Activated CD4-positive, alpha-beta T cell treated with anti-CD3 and anti-CD28 coated beads for 24 hours (primary cell): ENCODE data around the gene DDX31.

Source experiments
- DNase-seq, 2 donors: peaks; one replicate each; pipeline ENCODE4 v3.0.0-alpha.2; 2020; ENCODE audit warnings: low read depth in 2 of 2

The DDX31 gene

DNA sequence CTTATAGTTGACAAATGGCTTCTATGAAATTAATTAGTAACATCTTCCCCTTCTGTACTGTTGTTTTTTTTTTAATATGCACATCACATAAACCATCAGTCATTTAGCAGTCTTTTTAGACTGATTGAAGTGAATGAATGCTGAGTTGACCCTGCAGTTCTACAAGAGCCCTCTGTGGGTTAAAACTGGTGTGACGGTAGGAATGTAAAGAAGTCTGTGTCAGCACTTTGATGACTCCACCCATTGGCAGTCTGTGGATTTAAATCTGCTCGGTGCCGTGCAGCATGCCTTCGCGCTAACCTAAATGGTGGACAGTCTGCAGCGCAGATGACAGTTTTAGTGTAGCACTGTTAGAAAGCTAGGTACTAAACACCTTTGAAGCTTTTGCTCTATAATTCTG, 3.6 kb upstream of the DDX31 start:
- no peak for DNase-seq

DNA sequence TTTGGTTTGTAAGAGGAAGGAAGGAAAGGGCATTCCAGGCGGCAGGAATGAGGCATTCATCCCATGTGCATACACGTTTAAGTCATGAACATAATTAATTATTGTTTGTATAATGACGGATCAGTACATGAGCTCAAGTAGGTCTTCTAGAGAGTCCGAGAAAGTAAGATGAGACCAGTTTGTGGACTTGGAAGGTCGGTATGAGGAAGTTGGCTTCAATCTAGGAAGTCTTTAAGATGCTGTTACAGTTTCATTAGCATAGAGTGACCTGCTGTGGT, 2.6 kb upstream of the DDX31 start:
- no peak for DNase-seq

DNA sequence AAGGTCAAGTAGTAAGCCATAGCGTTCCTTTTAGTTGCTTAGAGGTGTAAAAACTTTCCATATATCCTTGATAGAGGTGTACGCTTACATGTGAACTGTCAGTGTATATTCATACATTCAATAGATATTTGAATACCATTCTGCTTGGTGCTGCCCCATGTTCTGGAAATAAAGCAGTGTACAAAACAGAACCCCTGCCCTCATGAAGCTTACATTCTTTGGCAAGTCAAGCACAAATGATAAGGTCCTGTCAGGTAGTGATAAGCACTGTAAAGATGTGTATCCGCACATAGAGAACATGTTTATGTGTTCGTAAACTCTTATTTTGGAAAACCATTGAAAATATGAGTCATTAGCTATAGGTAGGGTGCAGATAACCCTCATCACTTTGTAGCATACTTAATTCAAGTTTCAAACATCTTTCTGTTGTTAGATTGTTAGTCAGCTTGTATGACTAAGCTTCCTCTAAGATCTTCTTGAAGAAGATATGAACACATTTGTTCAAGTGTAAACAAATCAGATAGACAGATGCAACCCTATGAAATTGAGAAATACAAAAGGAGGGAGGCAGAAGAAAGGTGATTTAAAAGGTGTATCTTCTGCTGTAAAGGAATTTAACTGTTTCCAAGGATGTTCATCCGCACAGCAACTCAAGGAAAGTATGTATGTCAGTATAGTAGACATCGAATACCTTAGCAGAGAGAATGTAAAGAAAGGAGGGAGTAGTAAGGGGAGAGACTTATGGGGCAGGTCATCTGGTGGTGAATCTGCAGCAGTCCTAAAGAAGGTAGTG, 2.0 kb upstream of the DDX31 start:
- no peak for DNase-seq

DNA sequence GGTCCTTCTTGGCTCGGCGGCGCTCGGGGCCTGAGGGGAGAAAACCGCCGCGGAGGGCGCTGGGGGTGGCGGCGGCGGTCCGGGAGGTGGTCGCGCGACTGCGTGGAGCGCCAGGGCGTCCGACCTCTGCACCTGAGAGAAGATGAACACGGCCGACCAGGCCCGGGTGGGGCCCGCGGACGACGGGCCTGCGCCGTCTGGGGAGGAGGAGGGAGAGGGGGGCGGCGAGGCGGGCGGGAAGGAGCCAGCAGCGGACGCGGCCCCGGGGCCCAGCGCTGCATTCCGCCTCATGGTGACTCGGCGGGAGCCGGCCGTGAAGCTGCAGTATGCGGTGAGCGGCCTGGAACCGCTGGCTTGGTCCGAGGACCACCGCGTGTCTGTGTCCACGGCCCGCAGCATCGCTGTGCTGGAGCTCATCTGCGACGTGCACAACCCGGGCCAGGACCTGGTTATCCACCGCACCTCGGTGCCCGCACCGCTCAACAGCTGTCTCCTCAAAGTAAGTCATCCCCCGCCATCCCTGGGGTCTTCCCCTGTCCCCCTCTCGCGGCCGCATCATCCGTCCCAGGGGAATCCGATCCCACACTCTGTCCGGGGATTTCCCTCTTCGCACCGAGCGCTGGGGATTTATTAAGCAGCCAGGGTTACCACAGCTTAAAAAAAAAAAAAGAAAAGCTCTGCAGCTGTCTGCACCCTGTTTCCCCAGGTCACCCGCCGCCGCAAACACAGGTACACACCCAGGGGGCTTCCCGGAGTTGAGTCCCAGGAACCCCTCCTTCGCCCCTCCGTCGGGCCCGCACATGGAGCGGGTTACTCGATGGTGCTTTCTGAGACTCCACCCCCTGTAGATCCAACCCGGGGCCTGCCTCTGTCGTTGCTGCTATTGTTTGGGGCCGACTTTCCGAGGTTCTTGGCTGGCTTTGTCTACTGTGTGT, 941 bp upstream of the DDX31 start, which contains the start of gene GTF3C4:
GTF3C4 (plus strand) TSS at position 8 of the 935 bp plus-strand sequence; CDS start at position 143, 135 bp downstream.
- DNase-seq: peak; percentile 9 to 15

DNA sequence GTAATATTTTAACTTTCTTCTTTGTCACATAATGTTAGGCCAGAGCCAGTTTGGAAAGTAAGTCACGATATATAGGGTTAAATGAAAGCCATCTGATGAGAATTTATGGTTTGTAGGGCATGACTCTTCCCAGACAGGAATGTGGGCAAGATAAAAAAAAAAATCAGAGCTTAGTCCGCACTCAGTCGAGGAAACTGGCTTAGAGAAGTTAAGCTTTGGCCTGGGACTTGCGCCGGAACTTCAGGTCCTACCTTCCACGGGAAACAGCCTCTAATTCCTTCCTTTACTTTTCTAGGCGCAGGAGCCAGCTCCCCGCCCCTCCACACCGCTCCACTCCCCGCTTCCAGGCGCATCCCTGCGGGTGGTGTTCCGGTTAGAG, 475 bp downstream of the DDX31 start:
- DNase-seq: no peak

DNA sequence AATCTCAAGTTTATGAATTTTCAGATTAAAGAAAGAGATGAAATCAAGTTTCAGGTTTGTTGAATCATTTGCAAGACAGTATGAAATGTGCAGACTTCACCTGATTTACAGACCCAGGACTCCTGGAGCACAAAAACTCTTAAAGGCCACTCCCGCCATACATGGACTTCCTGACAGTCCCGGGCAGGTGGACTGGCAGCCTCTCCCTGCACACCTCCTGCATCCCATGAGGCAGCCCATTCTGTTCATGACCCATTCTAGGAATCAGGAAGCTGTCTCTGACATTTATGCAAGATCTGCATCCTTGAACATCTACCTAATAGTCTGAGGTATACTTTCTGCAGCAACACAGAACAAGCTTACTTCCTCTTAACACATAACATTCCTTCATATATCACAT, 5.9 kb downstream of the DDX31 start:
- no peak for DNase-seq

DNA sequence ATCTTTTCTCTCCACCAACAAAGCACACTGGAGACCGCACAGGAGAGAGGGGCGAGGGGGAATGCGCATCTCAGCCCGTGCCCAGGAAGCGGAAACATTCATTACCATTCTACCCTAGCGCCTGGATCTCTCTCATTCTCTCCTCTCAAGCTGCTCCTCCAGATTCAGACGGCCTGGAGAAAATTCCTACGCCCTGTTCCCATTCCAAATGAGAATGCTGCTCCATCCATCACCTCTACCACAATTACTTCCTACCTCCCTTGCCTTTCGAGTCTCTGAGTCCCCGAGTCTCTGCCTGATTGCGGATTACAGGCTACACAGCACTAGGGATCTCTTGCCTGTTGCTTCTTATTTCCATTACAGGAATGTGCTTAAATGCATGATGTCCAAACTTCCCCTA, 6.7 kb downstream of the DDX31 start:
- DNase-seq: no peak

DNA sequence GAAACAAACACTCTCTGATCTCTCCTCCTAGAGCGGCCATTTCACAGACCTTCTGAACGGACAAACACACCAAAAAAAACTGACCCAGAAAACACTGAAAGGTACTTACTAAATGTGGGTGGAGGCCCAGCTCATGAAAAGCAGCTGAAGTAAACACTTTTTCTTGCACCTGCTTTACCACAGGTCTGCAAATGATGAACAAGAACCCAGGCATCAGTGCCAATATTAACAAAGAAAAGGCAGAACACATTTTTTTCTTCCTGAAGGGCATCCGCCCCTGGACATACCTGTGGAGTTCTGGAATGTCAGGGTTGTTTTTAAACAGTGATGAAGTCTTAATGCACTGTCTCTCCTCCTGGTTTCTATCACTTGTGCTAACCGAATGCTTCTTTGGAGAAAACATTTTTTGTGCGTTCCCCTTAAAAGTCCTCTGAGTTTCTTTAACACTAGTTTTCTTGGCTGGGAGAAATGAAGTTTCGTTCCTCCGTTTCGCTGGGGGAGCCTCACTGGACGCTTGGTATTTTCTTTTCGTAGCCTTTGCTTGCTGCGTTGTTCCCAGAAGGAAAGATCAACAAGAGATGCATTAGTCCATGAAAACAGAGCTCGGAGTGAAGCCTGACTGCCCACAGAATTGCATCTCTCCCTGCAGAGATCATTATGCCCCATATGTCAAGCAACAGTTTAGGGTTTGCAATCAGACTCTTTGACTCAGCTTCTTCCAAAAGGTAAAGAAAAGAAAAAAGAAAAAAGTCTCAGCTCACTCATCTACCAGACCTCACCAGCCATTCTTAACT, 7.4 kb downstream of the DDX31 start:
- DNase-seq: no peak

DNA sequence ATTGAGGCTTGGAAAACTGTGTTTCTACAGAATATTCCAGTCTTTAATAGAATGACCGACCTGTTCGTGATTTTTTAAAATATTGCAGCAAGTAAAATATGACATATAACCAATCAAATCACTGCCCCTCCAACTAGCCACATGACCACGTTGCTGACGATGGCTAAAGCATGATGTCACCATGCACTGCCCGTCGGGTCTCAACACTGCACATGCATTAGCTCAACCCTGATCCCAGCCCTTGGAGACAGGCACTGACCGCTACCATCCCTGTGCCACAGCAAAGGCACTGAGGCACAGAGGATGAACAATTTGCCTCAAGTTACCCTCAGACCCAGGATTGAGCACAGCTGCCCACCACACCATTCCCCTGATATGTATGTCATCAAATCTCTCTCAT, 13.5 kb downstream of the DDX31 start:
- DNase-seq: no peak

DNA sequence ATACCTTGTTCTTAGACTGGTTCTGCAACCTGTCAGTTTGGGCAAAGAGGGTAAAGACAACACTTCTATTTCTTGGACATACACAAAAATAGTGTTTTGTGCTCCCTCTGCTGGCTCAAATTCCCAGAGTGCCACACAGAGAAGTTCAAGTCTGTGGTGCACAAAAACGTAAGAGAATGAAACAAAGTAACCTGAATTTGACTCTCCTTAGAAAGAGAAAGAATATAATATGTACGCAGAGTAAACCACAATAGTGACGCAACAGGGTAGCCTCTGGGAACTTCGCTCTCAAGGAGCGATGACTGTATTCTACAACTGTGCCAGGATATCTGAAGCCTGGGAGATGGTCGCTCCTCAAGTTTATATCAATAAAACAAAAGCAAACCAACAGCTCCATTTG, 18.5 kb downstream of the DDX31 start:
- no peak for DNase-seq

DNA sequence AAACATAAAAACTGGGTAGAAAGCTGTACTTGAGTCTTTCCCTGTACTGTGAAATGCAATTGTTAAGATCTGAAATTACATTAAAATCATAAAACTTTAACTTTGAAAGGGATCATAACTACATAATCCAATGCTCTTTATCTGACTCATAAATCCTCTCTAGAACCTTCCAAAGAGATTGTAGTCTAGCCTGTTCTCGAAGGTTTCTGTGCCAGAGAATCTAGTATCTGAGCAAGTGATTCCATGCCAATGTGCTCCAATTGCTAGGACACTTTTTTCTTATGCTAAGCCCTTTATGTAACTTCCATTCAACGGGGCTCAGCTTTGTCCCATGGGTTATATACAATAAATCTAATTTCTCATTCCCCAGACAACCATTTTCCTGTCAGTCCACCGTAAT, 21.1 kb downstream of the DDX31 start:
- DNase-seq: no peak

DNA sequence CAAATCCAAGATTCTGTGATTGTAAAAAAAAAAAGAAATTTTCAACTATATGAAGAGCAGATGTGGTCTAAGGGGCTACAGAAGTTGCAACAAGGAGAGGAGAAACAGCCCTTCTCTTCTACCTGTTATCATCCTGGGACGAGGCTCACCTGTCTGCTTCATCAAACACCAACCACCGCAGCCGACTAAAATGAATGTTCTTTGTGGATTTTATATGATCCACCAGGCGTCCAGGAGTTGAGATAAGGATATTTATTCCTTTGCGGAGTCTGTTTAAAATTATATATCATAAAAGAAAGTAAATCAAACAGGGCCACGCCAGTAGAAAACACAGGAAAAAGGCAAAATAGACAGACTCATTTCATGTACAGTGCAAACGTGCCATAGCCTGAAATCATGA, 21.5 kb downstream of the DDX31 start:
- DNase-seq: no peak

DNA sequence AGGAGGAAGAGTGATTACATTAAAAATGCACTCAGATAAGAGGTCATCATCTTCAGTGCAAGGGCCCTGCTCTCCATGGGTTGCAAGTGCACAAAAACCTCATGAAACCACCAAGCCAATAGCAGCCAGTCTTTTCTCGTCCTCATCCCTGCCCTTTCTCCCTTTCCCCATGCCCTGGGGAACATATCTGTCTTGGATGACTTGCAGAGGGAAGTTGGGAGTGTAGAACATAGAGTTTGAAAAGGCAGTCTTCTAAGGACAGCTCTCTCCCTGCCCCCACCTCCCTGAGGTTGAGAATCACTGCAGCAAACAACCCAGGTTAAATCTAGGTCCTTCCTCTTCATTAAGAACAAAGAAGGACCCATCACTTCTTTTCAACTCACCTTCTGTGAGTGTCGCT, 22.0 kb downstream of the DDX31 start:
- no peak for DNase-seq

DNA sequence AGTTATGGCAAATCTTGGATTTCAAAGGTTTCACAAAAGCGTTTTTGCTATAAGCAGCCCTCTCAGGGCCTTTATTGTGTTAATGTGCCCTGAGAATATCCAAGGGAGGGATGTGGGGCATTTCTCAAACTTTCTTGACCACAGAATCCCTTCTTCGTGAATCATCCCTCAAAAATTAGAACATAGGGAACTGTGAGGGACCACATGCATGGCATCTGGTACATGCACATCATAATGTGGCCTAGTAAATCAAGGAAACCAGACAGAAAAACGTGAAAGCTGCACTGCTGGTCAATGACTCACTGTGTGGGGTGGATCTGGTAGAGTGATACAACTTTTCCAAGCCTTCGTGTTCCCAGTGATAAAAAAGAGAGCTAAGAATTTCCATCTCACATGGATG, 22.4 kb downstream of the DDX31 start:
- DNase-seq: no peak

DNA sequence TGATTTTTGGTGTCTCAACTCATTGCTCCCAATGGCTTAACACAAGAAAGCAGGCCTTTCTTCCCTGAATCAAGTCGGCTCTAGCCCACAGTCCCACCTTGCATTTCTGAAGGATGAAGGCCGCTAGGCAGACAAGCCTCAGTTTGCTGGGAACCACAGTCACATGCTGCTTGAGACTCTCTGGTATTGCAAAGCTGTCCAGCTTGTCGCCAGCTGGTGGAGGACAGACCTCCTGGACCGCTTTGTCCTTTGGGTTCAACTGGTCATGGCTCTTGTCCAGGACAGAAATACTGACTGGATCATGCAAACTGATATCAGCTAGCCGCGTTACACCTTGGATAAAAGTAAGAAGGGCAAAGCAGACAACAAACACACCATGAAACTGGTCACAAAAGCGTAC, 23.1 kb downstream of the DDX31 start:
- no peak for DNase-seq

DNA sequence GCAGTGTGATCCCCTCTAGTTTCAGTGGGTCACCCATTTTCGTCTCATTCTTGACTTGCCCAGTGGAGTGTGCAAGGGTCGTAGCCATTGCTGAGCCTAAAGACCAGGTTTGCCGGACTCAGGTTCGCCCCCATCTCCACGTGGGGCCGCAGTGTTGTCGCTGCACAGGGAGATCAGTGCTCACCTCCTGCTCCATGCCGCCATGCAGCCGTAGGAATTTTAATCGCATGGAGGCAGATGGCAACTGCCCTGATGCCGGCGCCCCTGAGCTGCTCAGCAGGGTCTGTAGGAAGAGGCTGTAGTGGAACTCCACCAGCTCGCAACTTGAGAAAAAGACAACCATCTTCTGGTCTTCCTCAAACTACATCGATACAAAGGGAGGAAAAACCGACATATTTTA, 24.1 kb downstream of the DDX31 start:
- no peak for DNase-seq

DNA sequence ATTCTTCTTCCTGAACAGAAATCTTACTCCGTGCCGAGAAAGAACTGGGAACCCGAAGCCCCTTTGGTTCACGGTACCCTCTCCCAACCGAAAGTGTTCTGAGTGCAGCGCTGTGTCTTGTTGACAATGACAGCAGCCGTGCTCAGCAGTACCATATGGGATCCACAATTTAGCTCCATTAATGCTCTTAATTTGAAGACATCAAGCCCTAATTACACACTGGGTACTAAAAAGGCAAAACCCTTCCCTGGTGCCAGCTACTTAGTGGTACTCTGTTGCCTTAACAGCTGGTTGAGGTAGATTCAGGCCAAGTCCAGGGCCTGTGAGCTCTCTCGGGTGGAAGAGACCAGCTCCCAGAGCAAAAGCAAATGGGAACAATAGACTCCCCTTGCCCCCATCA, 24.5 kb downstream of the DDX31 start:
- DNase-seq: no peak

DNA sequence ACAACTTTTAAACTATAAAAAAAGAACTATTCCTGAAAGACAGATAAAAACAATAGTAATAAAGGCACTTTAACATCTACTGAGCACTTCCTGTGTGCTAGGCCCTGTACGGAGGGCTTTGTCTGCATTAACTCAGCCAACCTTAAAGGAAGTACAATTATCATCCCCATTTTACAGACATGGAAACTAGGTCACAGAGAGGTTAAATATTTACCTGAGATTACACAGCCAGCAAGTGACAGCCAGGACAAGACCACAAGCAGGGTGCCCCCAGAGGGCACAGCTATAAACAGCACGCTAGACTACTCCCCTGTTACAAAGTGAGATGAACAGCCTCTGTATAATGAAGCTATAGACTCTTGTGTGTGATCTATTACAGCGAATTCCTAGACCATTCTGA, 25.5 kb downstream of the DDX31 start:
- no peak for DNase-seq

DNA sequence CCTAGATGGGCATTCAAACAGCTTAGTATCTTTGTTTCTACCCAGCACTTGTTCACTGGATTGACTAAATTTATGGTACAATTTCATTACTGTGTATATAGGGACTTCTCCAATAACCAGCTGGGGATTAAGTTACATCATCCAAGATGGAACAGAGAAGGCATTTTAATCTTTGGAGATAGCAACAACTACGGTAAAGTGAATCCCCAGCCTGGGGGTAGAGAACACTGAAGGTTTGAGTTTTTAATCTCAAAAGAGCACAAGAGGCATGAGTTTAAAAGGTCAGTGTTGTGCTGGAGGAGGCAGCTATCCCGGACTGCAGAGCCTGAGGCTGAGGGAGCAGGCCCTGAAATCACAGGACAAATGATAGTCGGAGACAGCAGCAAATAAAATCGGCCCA, 28.6 kb downstream of the DDX31 start:
- DNase-seq: no peak

DNA sequence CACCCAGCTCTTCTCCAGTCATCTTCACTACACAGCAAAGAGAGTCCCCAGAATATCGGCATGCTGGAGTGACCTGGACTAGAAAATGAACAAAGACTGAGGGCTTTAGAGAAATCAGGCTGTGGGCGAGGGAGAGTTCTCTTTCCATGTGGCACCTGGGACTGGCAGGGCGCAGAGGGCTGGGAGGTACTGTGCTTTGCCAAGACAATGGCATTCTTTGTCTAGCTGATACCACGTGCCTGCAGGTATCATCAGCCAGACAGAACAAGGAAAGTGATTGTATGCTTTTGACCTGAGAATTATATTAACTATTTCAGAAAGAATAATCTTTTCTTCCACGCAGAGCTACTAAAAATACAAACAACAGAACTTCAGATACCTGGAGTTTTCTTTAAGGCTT, 30.5 kb downstream of the DDX31 start:
- DNase-seq: no peak

DNA sequence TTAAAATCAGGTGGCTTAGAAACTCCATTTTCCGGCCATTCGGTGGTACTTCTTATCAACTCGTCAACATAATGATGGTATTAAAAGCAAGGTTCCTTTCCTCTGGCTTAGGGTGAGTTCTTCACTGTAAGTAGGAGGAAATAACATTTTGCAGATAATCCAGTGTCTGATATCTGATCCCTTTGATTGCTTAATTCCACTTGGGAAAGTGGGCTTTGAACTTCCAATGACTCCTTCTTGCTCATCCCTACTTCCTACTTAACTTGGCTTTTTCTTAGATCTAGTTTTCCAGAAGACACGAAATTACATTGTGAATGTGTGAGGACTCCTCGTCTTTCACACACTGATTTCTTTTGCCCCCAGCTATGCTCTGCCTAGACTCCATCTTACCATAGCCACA, 31.5 kb downstream of the DDX31 start:
- DNase-seq: no peak

DNA sequence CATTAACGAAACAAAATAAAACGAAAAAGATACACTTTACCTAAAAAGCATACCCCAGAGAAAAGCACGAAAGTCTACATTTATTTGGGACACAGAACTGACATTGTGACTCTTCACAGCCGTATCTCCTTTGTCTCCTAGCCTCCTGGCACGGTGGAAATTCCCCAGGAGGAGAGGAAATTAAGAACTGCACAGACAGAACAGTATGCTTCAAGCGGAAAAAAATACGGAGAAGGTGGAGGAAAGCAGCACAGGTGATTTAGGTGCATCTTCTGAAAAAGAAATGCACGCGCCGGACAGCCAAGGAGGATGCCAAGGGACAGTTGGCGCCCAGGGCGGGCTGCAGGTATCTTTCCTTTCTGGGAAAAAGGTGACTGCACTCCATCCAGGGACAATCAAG, 32.0 kb downstream of the DDX31 start:
- DNase-seq: no peak

DNA sequence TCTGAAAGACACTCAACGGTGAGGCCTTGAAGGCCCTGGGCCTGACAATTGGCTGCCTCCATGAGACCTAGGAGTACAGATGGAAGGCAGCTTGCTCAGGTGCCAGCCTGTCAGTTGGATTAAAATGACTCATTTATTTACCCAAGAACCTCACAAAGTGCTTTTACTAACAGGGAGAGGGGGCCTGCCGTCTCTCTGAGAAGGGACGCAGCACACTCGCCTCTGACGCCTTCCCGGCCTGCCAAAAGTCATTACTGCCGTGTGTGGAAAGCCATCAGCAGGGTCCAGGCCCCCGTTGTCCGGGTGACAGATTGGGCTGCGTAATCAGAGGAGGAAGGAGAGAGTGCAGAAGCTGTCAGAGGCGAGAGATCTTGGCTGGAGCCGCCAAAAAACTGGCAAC, 32.4 kb downstream of the DDX31 start:
- DNase-seq: no peak
